Measurements from ENCODE around the gene CTSC.

CTSC gene

GRCh38 chr11:88375927-88376470, 38.5 kb upstream of the CTSC start:
- Histone ChIP-seq H3K36me3 (replicated peaks; ENCODE audit: low read depth, low read length) (peaks cover 5% of the 10 kb centered on the region), H2AFZ (ENCODE audit: low read depth, low read length) (no peak overlapping the region), H3K27ac (ENCODE audit: low read length) (no peak overlapping the region), H3K4me2 (ENCODE audit: low read length) (no peak overlapping the region), H3K9ac (ENCODE audit: low read length) (no peak overlapping the region), H3K79me2 (ENCODE audit: low read length) (no peaks in the 10 kb centered on the region), H3K27me3 (ENCODE audit: low read depth, low read length) (no peaks in the 10 kb centered on the region), H3K9me3 (ENCODE audit: insufficient read depth, low read length) (no peaks in the 10 kb centered on the region), H3K4me1 (ENCODE audit: low read length) (0 out of 2 replicates have a peak, but pooled peaks cover 3% of the 10 kb centered on the region), H4K20me1 (ENCODE audit: insufficient read depth, low read length) (no peaks in the 10 kb centered on the region), H3K4me3 (ENCODE audit: low read length) (no peak overlapping the region)
- TF ChIP-seq EZH2phosphoT487 (IDR thresholded peaks at IDR 0.05; ENCODE audit: low read depth): no peak
- no peak for TF ChIP-seq CTCF (IDR thresholded peaks at IDR 0.05; ENCODE audit: low read depth, low read length)

- H3K36me3 ChIP-seq (replicated peaks; ENCODE audit: low read depth, low read length): peaks cover 5% of the 10 kb centered on the region
- no peaks in the 10 kb centered on the region for H3K4me1 ChIP-seq (ENCODE audit: low read length)
- H3K27me3 ChIP-seq (ENCODE audit: low read depth, low read length): no peaks in the 10 kb centered on the region
- H2AFZ ChIP-seq (ENCODE audit: low read depth, low read length): no peak overlapping the region
- TF ChIP-seq CTCF (IDR thresholded peaks at IDR 0.05; ENCODE audit: low read depth, low read length) (no peak), EZH2phosphoT487 (IDR thresholded peaks at IDR 0.05; ENCODE audit: low read depth) (no peak)
- no peaks in the 10 kb centered on the region for H4K20me1 ChIP-seq (ENCODE audit: insufficient read depth, low read length)
- no peak overlapping the region for H3K27ac ChIP-seq (ENCODE audit: low read length)
- H3K4me3 ChIP-seq (ENCODE audit: low read length): no peak overlapping the region
- H3K4me2 ChIP-seq (ENCODE audit: low read length): no peak overlapping the region
- H3K79me2 ChIP-seq (ENCODE audit: low read length): no peaks in the 10 kb centered on the region
- H3K9ac ChIP-seq (ENCODE audit: low read length): no peak overlapping the region
- no peaks in the 10 kb centered on the region for H3K9me3 ChIP-seq (ENCODE audit: insufficient read depth, low read length)
These were observed 33.2 kb upstream of the CTSC start for GRCh38 chr11:88370782-88371181.

- no peaks in the 10 kb centered on the region for H3K36me3 ChIP-seq (replicated peaks; ENCODE audit: low read depth, low read length)
These were observed 29.8 kb upstream of the CTSC start for GRCh38 chr11:88367310-88367709.

GRCh38 chr11:88363648-88364065, 26.1 kb upstream of the CTSC start:
- Histone ChIP-seq H3K27ac (ENCODE audit: low read length) (peak overlapping the region; percentile 11; the same call in 1 of the 2 replicates), H3K4me2 (ENCODE audit: low read length) (peak overlapping the region; percentile 31), H3K36me3 (replicated peaks; ENCODE audit: low read depth, low read length) (no peaks in the 10 kb centered on the region), H3K27me3 (ENCODE audit: low read depth, low read length) (no peaks in the 10 kb centered on the region), H3K4me3 (ENCODE audit: low read length) (no peak overlapping the region), H3K4me1 (ENCODE audit: low read length) (peaks cover 45% of the 10 kb centered on the region), H3K79me2 (ENCODE audit: low read length) (peaks cover 1% of the 10 kb centered on the region; the same call in 1 of the 2 replicates), H3K9me3 (ENCODE audit: insufficient read depth, low read length) (no peaks in the 10 kb centered on the region), H4K20me1 (ENCODE audit: insufficient read depth, low read length) (no peaks in the 10 kb centered on the region), H2AFZ (ENCODE audit: low read depth, low read length) (no peak overlapping the region), H3K9ac (ENCODE audit: low read length) (no peak overlapping the region)
- TF ChIP-seq EZH2phosphoT487 (IDR thresholded peaks at IDR 0.05; ENCODE audit: low read depth): no peak
- no peak for TF ChIP-seq CTCF (IDR thresholded peaks at IDR 0.05; ENCODE audit: low read depth, low read length)

More at GRCh38 chr11:88367310-88367709, 29.8 kb upstream of the CTSC start:
- no peaks in the 10 kb centered on the region for H3K9me3 ChIP-seq (ENCODE audit: insufficient read depth, low read length)
- no peak overlapping the region for H3K4me3 ChIP-seq (ENCODE audit: low read length)
- H3K27ac ChIP-seq (ENCODE audit: low read length): no peak overlapping the region
- peaks cover 24% of the 10 kb centered on the region for H3K4me1 ChIP-seq (ENCODE audit: low read length)
- no peaks in the 10 kb centered on the region for H3K79me2 ChIP-seq (ENCODE audit: low read length)
- H4K20me1 ChIP-seq (ENCODE audit: insufficient read depth, low read length): no peaks in the 10 kb centered on the region
- no peak for TF ChIP-seq EZH2phosphoT487 (IDR thresholded peaks at IDR 0.05; ENCODE audit: low read depth)
- TF ChIP-seq CTCF (IDR thresholded peaks at IDR 0.05; ENCODE audit: low read depth, low read length): no peak
- no peak overlapping the region for H2AFZ ChIP-seq (ENCODE audit: low read depth, low read length)
- no peaks in the 10 kb centered on the region for H3K27me3 ChIP-seq (ENCODE audit: low read depth, low read length)
- no peak overlapping the region for H3K9ac ChIP-seq (ENCODE audit: low read length)
- H3K4me2 ChIP-seq (ENCODE audit: low read length): no peak overlapping the region

Measured in OCI-LY3 (cell line).